Smooth muscle cell (in vitro differentiated cells): ENCODE results near the gene GRB14. TPM values are rescaled to one million over a fixed set of nuclear protein-coding genes. Genes with fewer than 3 reads are reported as not detected.

Experiments
- DNase-seq: peaks from one replicate; lab custom pipeline; 2025; ENCODE audit not compliant: unreplicated experiment; lab: John Stamatoyannopoulos, UW
- H2AFZ ChIP-seq: fragments of 200-600 bp; sonication (generic); 2 replicates; pipeline ENCODE4 v1.6.0; 2016; ENCODE audit warnings: antibody characterized with exemption, low read depth, mild to moderate bottlenecking
- H3F3A ChIP-seq: fragments of 200-600 bp; sonication (generic); 2 replicates; pipeline ENCODE4 v1.6.0; 2017; ENCODE audit warnings: antibody characterized with exemption, low read depth
- H3K27ac ChIP-seq: fragments of 200-600 bp; sonication (generic); 2 replicates; pipeline ENCODE4 v1.5.1; 2016; ENCODE audit warnings: low read depth, mild to moderate bottlenecking
- H3K27me3 ChIP-seq: fragments of 200-600 bp; sonication (generic); 2 replicates; pipeline ENCODE4 v1.6.1; 2016; ENCODE audit warnings: low read depth, mild to moderate bottlenecking
- H3K36me3 ChIP-seq: fragments of 200-600 bp; sonication (generic); 2 replicates; pipeline ENCODE4 v1.5.1; 2016; ENCODE audit warnings: low read depth
- H3K4me1 ChIP-seq: fragments of 200-600 bp; sonication (generic); 2 replicates; pipeline ENCODE4 v1.5.1; 2016; ENCODE audit warnings: low read depth
- H3K4me2 ChIP-seq: fragments of 200-600 bp; sonication (generic); 2 replicates; pipeline ENCODE4 v1.6.0; 2016; ENCODE audit warnings: mild to moderate bottlenecking
- H3K4me3 ChIP-seq: fragments of 200-600 bp; sonication (generic); 2 replicates; pipeline ENCODE4 v1.5.1; 2016; ENCODE audit warnings: mild to moderate bottlenecking
- H3K79me2 ChIP-seq: fragments of 200-600 bp; sonication (generic); 2 replicates; pipeline ENCODE4 v1.6.0; 2016; ENCODE audit warnings: low read depth, mild to moderate bottlenecking
- H3K9ac ChIP-seq: fragments of 200-600 bp; sonication (generic); 2 replicates; pipeline ENCODE4 v1.6.0; 2016; ENCODE audit warnings: low read depth
- H3K9me3 ChIP-seq: fragments of 200-600 bp; sonication (generic); replicated peaks from 2 replicates; pipeline ENCODE4 v1.5.1; 2016; ENCODE audit warnings: low read depth
- H4K20me1 ChIP-seq: fragments of 200-600 bp; sonication (generic); 2 replicates; pipeline ENCODE4 v1.6.0; 2016; ENCODE audit warnings: low read depth
- CTCF ChIP-seq: fragments of 200-600 bp; sonication (generic); IDR thresholded peaks from 2 replicates; pipeline ENCODE4 v1.5.1; 2017; ENCODE audit warnings: borderline replicate concordance, mild to moderate bottlenecking, antibody characterized with exemption; ENCODE audit not compliant: insufficient read depth, poor library complexity, severe bottlenecking
- WGBS: methylation state at CpG from one replicate; pipeline ENCODE4 v1.1.7; 2016; ENCODE audit warnings: low lambda C conversion rate; 5-methylcytosine and 5-hydroxymethylcytosine counted together
- polyA plus RNA-seq: library from polyadenylated mRNA; unstranded; fragments of >200 nt; fragmentation: Nextera tagmentation; extraction: Ambion mirVana; gene quantifications from 2 replicates; pipeline ENCODE4 v1.2.1, GENCODE V29; 2016
- total RNA-seq: library from RNA; depleted of rRNA; stranded (reverse); fragments of >200 nt; gene quantifications from 2 replicates; pipeline ENCODE4 v1.2.3, GENCODE V29; 2014

Gene GRB14
- total and polyA plus RNA-seq, 2 experiments from 2014 or later, result 0.22 TPM; not detected in 1

GRCh38 chr2:164561991-164562390 lies 59.3 kb downstream of the GRB14 start:
- Histone ChIP-seq H3K36me3 (no peaks in the 10 kb centered on the region), H4K20me1 (no peaks in the 10 kb centered on the region), H3K4me1 (no peaks in the 10 kb centered on the region), H3K9ac (no peak overlapping the region), H3K4me2 (no peak overlapping the region), H3K4me3 (no peak overlapping the region), H2AFZ (no peak overlapping the region), H3F3A (no peaks in the 10 kb centered on the region), H3K27me3 (no peaks in the 10 kb centered on the region), H3K79me2 (no peaks in the 10 kb centered on the region), H3K27ac (no peak overlapping the region), H3K9me3 (no peaks in the 10 kb centered on the region)
- no peak for DNase-seq
- no peak for TF ChIP-seq CTCF
- 83% methylated on average over 4 of the region's 4 CpGs for WGBS

GRCh38 chr2:164561416-164561815 lies 59.9 kb downstream of the GRB14 start:
- Histone ChIP-seq H3K27ac (no peak overlapping the region), H3K27me3 (no peaks in the 10 kb centered on the region), H4K20me1 (no peaks in the 10 kb centered on the region), H3F3A (no peaks in the 10 kb centered on the region), H2AFZ (no peak overlapping the region), H3K4me2 (no peak overlapping the region), H3K9me3 (no peaks in the 10 kb centered on the region), H3K9ac (no peak overlapping the region), H3K36me3 (no peaks in the 10 kb centered on the region), H3K79me2 (no peaks in the 10 kb centered on the region), H3K4me3 (no peak overlapping the region), H3K4me1 (no peaks in the 10 kb centered on the region)
- 85% methylated on average over 4 of the region's 4 CpGs for WGBS
- no peak for DNase-seq
- TF ChIP-seq CTCF, result no peak

- DNase-seq, result no peak
- Histone ChIP-seq H3K36me3 (no peaks in the 10 kb centered on the region), H2AFZ (no peak overlapping the region), H3K4me2 (no peak overlapping the region), H4K20me1 (no peaks in the 10 kb centered on the region), H3K27me3 (no peaks in the 10 kb centered on the region), H3K4me3 (no peak overlapping the region), H3F3A (no peaks in the 10 kb centered on the region), H3K9ac (no peak overlapping the region), H3K79me2 (no peaks in the 10 kb centered on the region), H3K4me1 (no peaks in the 10 kb centered on the region), H3K27ac (no peak overlapping the region), H3K9me3 (no peaks in the 10 kb centered on the region)
- TF ChIP-seq CTCF, result no peak
- WGBS, result 98% methylated on average over 2 of the region's 2 CpGs
These were observed 60.4 kb downstream of the GRB14 start for GRCh38 chr2:164560902-164561301.

- no peak overlapping the region for H3K4me2 ChIP-seq
- WGBS, result 61% methylated on average over 4 of the region's 4 CpGs
- no peaks in the 10 kb centered on the region for H4K20me1 ChIP-seq
- no peak for DNase-seq
- H3K27ac ChIP-seq, result no peak overlapping the region
- no peaks in the 10 kb centered on the region for H3K36me3 ChIP-seq
- TF ChIP-seq CTCF, result peak; percentile 85
- no peaks in the 10 kb centered on the region for H3F3A ChIP-seq
- H3K9me3 ChIP-seq, result no peaks in the 10 kb centered on the region
- no peaks in the 10 kb centered on the region for H3K79me2 ChIP-seq
- H2AFZ ChIP-seq, result no peak overlapping the region
- H3K4me3 ChIP-seq, result no peak overlapping the region
- no peaks in the 10 kb centered on the region for H3K4me1 ChIP-seq
- no peaks in the 10 kb centered on the region for H3K27me3 ChIP-seq
- no peak overlapping the region for H3K9ac ChIP-seq
These were observed 61.0 kb downstream of the GRB14 start for GRCh38 chr2:164560181-164560792.
